ENCODE measurements around the gene RIGI. TPM values are rescaled to one million over a fixed set of nuclear protein-coding genes. Genes with fewer than 3 reads are reported as not detected.

Gene RIGI
- total and polyA plus RNA-seq, 10 of the 15 experiments (the other 5 are each of a cell fraction or from before 2014, with no cell fraction given), result 5.3 to 15.2 (median 9.1) TPM

GRCh38 chr9:32552172-32552872 is 26.3 kb upstream of the RIGI start, which contains the start of the genes SMIM27 and TOPORS (continued):
- no peak for TF ChIP-seq ZNF592 (IDR thresholded peaks at IDR 0.05)
- TF ChIP-seq STAT3 (IDR thresholded peaks at IDR 0.05; ENCODE audit: low read depth, low read length), result no peak
- peak; percentile 80 for TF ChIP-seq LARP7 (IDR thresholded peaks at IDR 0.05)
- no peak for TF ChIP-seq STAT1 (conservative IDR thresholded peaks at IDR 0.05)
- TF ChIP-seq EGR1 (IDR thresholded peaks at IDR 0.05; ENCODE audit: borderline replicate concordance in 1 of 2, low read depth in 2 of 2, low read length in 2 of 2), result peak; percentile 77 to 100
- no peak for TF ChIP-seq SPI1 (IDR thresholded peaks at IDR 0.05; ENCODE audit: borderline replicate concordance, insufficient read depth, low read depth, low read length)
- no peak for TF ChIP-seq NR2F1 (conservative IDR thresholded peaks at IDR 0.05)
- TF ChIP-seq HCFC1 (IDR thresholded peaks at IDR 0.05; ENCODE audit: low read length), result peak; percentile 86
- TF ChIP-seq MLLT1 (IDR thresholded peaks at IDR 0.05), result peak; percentile 83
- TF ChIP-seq E2F8 (IDR thresholded peaks at IDR 0.05; ENCODE audit: low read depth, partially characterized antibody), result no peak
- no peak for TF ChIP-seq SREBF1 (IDR thresholded peaks at IDR 0.05; ENCODE audit: low read length)
- TF ChIP-seq KAT2A (conservative IDR thresholded peaks at IDR 0.05; ENCODE audit: control insufficient read depth, low read depth, low read length), result no peak
- TF ChIP-seq ZNF274 (IDR thresholded peaks at IDR 0.05; ENCODE audit: insufficient read depth, insufficient read length), result no peak
- TF ChIP-seq SKIL (IDR thresholded peaks at IDR 0.05; ENCODE audit: low read depth, poor library complexity, severe bottlenecking), result no peak
- TF ChIP-seq IKZF1 (conservative IDR thresholded peaks at IDR 0.05), result peak; percentile 91
- TF ChIP-seq EP300 (IDR thresholded peaks at IDR 0.05; ENCODE audit: borderline replicate concordance in 1 of 2, control insufficient read depth in 1 of 2, low read depth in 2 of 2, low read length in 2 of 2), result no peak
- TF ChIP-seq CBX3 (IDR thresholded peaks at IDR 0.05; ENCODE audit: borderline replicate concordance, low read depth), result no peak
- peak; percentile 91 for TF ChIP-seq POLR2A (IDR thresholded peaks at IDR 0.05; ENCODE audit: low read depth, low read length)
- no peak for TF ChIP-seq FOXK2 (IDR thresholded peaks at IDR 0.05)
- TF ChIP-seq GATAD2B (conservative IDR thresholded peaks at IDR 0.05; ENCODE audit: low read depth), result peak; percentile 66; the same call in 1 of the 2 replicates
- peak; percentile 75 for TF ChIP-seq CBFB (IDR thresholded peaks at IDR 0.05; ENCODE audit: low read depth)

Data from GM12878 (cell line).